ENCODE measurements around the gene EBF4. TPM values are rescaled to one million over a fixed set of nuclear protein-coding genes. Genes with fewer than 3 reads are reported as not detected.

EBF4 gene
- total RNA-seq, 1 donor from 2014 or later = 24.6 TPM

DNA sequence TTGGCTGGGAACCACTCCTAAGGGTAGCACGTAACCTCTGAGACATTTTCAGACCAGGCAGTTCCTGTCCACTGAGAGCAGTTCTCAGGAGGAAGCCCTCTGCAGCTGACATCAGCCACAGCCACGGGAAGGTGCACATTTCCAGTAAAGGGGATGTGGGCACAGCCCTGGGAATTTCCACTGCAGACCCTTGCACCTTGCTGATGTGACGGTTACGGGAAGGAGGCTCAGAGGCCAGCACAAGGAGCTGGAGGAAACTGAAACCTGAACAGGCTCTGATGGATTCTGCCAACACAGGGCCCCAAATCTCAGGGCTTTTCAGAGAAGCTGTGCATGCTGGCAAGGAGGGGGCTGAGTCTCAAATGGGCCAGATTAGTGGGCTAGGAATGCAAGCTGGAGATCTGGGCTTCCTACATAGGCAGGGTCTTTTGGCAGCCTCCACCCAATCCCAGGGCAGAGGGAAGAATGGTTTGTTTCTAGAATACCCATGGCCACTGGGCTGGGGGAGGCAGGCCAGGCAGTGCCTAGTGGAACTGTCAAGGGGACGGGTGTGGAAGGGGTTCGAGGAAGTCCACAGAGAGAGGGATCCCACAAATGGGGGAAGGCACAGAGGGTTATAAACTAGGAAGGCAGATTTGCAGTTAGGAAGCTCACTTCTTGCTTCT lies 14.2 kb downstream of the EBF4 start:
- Mint-ChIP-seq H3K4me3 (no peak overlapping the region), H3K9me3 (no peaks in the 10 kb centered on the region), H3K4me1 (peaks cover 2% of the 10 kb centered on the region), H3K27me3 (ENCODE audit: low read depth) (peaks cover 33% of the 10 kb centered on the region), H3K36me3 (ENCODE audit: low read depth) (no peaks in the 10 kb centered on the region), H3K27ac (ENCODE audit: unreplicated experiment) (no peak overlapping the region)
- DNase-seq (ENCODE audit: low read depth, low spot score) = no peak
- TF ChIP-seq, protein P1, sequence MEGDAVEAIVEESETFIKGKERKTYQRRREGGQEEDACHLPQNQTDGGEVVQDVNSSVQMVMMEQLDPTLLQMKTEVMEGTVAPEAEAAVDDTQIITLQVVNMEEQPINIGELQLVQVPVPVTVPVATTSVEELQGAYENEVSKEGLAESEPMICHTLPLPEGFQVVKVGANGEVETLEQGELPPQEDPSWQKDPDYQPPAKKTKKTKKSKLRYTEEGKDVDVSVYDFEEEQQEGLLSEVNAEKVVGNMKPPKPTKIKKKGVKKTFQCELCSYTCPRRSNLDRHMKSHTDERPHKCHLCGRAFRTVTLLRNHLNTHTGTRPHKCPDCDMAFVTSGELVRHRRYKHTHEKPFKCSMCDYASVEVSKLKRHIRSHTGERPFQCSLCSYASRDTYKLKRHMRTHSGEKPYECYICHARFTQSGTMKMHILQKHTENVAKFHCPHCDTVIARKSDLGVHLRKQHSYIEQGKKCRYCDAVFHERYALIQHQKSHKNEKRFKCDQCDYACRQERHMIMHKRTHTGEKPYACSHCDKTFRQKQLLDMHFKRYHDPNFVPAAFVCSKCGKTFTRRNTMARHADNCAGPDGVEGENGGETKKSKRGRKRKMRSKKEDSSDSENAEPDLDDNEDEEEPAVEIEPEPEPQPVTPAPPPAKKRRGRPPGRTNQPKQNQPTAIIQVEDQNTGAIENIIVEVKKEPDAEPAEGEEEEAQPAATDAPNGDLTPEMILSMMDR (conservative IDR thresholded peaks at IDR 0.05) = no peak

DNA sequence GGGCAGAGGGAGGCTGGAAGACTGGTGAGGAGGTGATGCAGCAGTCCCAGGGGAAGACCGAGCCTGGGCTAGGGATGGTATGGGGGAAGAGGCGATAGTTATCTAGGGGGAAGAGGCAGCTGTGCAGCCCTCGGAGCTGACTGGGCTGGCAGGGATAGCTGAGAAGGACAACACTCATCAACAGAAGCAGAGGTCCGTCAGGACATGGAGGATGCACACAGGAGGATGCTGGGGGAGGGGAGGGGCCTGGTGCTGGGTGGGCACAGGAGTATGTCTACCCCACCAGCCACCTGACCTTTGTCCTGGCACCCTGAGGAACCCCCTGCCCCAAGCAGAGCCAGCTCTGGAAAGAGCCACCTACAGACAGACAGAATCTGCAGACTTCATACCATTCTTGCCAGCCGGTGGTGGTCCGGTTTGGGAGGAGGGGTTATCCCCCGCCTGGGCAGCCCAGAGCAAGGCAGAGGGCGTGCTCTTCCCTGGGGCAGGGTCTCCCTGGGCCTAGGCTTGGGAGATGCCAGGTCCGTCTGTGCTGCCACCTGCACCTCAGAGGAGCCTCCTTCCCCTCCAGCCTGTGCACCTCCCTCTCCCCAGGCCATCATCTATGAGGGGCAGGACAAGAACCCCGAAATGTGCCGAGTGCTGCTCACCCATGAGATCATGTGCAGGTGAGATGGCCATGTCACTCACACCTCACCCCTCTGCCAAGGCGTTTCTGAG lies 14.9 kb downstream of the EBF4 start:
- Mint-ChIP-seq H3K4me3 (no peak overlapping the region), H3K27me3 (ENCODE audit: low read depth) (peaks cover 30% of the 10 kb centered on the region), H3K27ac (ENCODE audit: unreplicated experiment) (no peak overlapping the region), H3K36me3 (ENCODE audit: low read depth) (no peaks in the 10 kb centered on the region), H3K9me3 (no peaks in the 10 kb centered on the region), H3K4me1 (no peaks in the 10 kb centered on the region)
- DNase-seq (ENCODE audit: low read depth, low spot score) = no peak
- TF ChIP-seq, protein P1 (conservative IDR thresholded peaks at IDR 0.05) = no peak

DNA sequence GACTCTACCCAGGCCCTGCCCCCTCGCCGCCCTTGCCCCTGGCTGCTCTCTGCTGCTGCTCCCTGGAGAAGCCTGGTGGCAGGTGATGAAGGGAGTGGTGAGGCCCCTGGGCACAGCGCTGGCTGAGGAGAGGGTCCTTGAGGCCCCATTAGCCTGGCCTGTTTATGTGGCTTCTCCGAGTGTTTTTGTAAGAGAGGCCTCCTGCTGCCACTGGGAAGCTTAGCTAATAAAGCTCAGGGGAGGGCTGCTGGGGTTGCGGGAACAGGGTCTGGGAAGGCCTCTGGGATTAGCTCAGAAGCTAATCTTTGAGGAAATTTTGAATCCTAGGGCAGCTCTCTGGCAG lies 15.5 kb downstream of the EBF4 start:
- TF ChIP-seq, protein P1 (conservative IDR thresholded peaks at IDR 0.05) = no peak
- H3K4me3 Mint-ChIP-seq = no peak overlapping the region
- no peaks in the 10 kb centered on the region for H3K36me3 Mint-ChIP-seq (ENCODE audit: low read depth)
- H3K4me1 Mint-ChIP-seq = no peaks in the 10 kb centered on the region
- H3K27me3 Mint-ChIP-seq (ENCODE audit: low read depth) = peaks cover 30% of the 10 kb centered on the region
- no peaks in the 10 kb centered on the region for H3K9me3 Mint-ChIP-seq
- no peak overlapping the region for H3K27ac Mint-ChIP-seq (ENCODE audit: unreplicated experiment)
- no peak for DNase-seq (ENCODE audit: low read depth, low spot score)

DNA sequence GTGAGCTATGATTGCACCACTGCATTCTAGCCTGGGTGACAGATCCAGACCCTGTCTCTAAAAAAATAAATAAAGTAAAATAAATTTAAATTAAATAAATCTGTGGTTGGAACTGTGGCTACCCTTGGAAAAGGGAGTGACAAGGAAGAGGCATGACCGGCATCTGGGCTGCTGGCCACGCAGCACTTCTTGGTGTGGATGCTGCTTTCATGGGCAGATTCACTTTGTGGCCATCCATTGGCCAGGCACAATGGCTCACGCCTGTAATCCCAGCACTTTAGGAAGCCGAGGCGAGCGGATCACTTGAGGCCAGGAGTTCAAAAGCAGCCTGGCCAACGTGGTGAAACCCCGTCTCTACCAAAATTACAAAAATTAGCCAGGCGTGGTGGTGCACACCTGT lies 16.1 kb downstream of the EBF4 start:
- no peak for DNase-seq (ENCODE audit: low read depth, low spot score)
- Mint-ChIP-seq H3K27me3 (ENCODE audit: low read depth) (peaks cover 30% of the 10 kb centered on the region), H3K4me3 (no peak overlapping the region), H3K9me3 (no peaks in the 10 kb centered on the region), H3K4me1 (no peaks in the 10 kb centered on the region), H3K36me3 (ENCODE audit: low read depth) (no peaks in the 10 kb centered on the region), H3K27ac (ENCODE audit: unreplicated experiment) (no peak overlapping the region)
- TF ChIP-seq, protein P1 (conservative IDR thresholded peaks at IDR 0.05) = no peak

DNA sequence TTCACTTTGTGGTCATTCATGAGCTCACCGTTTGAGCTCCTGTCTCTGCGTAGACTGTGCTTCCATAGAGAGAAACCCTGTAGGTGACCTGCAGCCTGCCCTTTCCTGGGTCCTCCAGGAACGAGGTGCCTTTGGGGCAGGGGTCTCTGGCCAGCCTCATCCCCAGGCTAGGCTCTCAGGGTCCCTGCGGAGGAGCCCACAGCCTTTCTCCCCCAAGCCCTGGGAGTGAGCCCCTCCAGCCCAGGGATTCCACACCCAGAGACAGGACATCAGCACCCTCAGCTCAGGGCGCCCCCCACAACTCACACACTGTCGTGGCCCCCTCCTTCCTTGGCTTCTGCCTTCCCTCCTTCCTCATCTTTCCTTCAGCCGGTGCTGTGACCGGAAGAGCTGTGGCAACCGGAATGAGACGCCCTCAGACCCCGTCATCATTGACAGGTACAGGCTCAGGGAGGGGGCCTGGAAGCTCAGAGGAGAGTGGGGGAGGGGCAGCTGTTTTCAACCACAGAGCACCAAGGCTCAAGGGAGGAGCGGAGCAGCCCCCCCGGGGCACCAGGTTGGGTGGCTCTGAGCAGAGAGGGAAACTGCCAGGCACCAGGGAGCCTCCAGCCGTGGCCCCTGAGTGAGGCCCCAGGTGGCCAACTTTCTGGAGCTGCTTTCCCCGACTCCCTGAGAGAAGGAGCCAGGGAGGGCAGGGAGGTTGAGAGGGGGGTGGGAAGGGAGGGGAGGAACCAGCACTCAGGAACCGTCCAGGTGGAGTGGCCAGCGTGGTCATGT lies 16.8 kb downstream of the EBF4 start:
- TF ChIP-seq, protein P1 (conservative IDR thresholded peaks at IDR 0.05) = no peak
- H3K27me3 Mint-ChIP-seq (ENCODE audit: low read depth) = peaks cover 29% of the 10 kb centered on the region
- no peak overlapping the region for H3K27ac Mint-ChIP-seq (ENCODE audit: unreplicated experiment)
- H3K4me1 Mint-ChIP-seq = no peaks in the 10 kb centered on the region
- H3K4me3 Mint-ChIP-seq = no peak overlapping the region
- DNase-seq (ENCODE audit: low read depth, low spot score) = no peak
- no peaks in the 10 kb centered on the region for H3K36me3 Mint-ChIP-seq (ENCODE audit: low read depth)
- no peaks in the 10 kb centered on the region for H3K9me3 Mint-ChIP-seq
